ENCODE data around the gene RRAGB. TPM values are rescaled to one million over a fixed set of nuclear protein-coding genes. Genes with fewer than 3 reads are reported as not detected.

Gene RRAGB, protein sequence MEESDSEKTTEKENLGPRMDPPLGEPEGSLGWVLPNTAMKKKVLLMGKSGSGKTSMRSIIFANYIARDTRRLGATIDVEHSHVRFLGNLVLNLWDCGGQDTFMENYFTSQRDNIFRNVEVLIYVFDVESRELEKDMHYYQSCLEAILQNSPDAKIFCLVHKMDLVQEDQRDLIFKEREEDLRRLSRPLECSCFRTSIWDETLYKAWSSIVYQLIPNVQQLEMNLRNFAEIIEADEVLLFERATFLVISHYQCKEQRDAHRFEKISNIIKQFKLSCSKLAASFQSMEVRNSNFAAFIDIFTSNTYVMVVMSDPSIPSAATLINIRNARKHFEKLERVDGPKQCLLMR
- total RNA-seq (2021; ENCODE audit: unreplicated experiment) (19.6 TPM), Bru-seq, nascent RNA (percentile 76 among the genes with signal in this experiment), BruChase-seq, experiment 1, labeled RNA remaining after a 2-hour chase (percentile 83 among the genes with signal in this experiment), BruChase-seq, experiment 2, labeled RNA remaining after a 6-hour chase (percentile 72 among the genes with signal in this experiment)
- polyA plus RNA-seq (2012; ENCODE audit: insufficient read length), result 11.7 TPM
- long read RNA-seq, transcript RRAGB-202 (10 exons, 2,061 nt), result major isoform, 37 of 59 reads
- long read RNA-seq, partial matches to known transcripts, result 8 of 59 reads
- long read RNA-seq, other reads (novel, unspliced or antisense), result 12 of 59 reads

DNA sequence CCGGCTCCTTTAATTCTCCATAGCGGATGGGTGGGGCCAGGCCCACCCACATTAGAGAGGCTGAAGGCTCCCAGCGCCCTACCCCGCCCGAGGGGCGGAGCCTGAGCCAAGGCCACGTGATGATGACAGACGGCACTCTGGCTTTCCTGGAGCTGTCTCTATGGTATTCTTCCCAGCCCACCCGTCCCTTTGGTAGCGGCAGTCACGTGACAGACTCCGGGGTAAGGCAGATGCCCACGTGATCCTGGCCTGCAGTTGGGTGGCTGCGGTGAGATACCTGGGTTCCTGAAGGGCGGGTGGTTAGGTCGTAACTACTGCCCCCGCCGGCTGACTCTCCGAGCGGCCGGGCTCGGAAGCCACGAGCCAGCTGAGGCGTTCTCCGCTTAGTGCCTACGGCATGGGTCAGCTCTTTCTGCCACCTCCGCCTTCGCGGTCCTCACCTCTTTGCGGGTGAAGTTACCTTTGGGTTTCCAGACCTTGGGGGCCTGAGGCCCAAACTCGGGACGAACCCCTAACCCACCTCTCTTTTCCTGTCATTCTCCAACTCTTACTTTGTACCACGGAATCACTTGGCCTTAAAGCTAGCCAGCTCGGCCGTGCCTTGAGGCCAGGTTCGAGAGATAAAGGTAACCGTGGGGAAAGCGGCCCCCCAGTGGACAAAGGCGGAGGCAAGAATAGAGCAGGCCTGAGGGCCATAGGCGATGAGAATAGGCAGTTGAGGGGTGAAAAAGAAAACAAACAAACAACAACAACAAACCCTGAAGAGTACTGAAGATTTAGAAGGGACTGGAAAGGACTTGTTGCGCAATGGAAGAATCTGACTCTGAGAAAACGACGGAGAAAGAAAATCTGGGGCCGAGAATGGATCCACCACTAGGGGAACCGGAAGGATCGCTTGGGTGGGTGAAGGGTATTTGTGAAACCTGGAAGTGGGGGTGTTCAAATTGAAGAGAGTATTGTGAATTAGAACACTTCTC is at the start of gene RRAGB:
TSS of gene RRAGB (plus strand) at position 229 of the 977 bp plus-strand sequence. CDS start at position 808, 579 bp downstream.
- peak; percentile 100 for ATAC-seq
- in situ Hi-C loops (cut with HindIII; ENCODE audit: low pct_unique_long_range_greater_than_20kb, low sequenced_read_pairs) (no loop called here), intact Hi-C loops (cut with micrococcal nuclease; ENCODE audit: unreplicated experiment) (loop anchor here (10.0 kb wide), 1 partner anchor 57 kb away; no protein-coding TSS in a partner anchor)
- Histone ChIP-seq H3K9me3 (ENCODE audit: control insufficient read depth, insufficient read depth, low read depth, low read length) (no peaks in the 10 kb centered on the region), H3K4me1 (ENCODE audit: control insufficient read depth, insufficient read depth, low read length) (peaks cover 3% of the 10 kb centered on the region), H3K27ac (ENCODE audit: low read length) (peak within 1 kb of the TSS; percentile 93), H3K27me3 (ENCODE audit: control insufficient read depth, insufficient read depth, low read length) (no peaks in the 10 kb centered on the region), H3K4me3 (ENCODE audit: low read depth in 2 of 2, low read length in 2 of 2) (peak within 1 kb of the TSS; percentile 76 to 79), H3K36me3 (ENCODE audit: control insufficient read depth, insufficient read depth, low read length) (no peaks in the 10 kb centered on the region; the same call in 1 of the 2 replicates)
- ChIA-PET POLR2A (interaction anchor here (0.5 kb wide), 1 partner anchor 508 kb away, joined by 3 read pairs; no protein-coding TSS in a partner anchor), CTCF (no interaction called here)
- 0 out of 2 replicates have a peak, but pooled peaks have one; percentile 12 for TF ChIP-seq TCF7L2 (IDR thresholded peaks at IDR 0.05; ENCODE audit: low read depth, low read length)
- TF ChIP-seq, protein P1, sequence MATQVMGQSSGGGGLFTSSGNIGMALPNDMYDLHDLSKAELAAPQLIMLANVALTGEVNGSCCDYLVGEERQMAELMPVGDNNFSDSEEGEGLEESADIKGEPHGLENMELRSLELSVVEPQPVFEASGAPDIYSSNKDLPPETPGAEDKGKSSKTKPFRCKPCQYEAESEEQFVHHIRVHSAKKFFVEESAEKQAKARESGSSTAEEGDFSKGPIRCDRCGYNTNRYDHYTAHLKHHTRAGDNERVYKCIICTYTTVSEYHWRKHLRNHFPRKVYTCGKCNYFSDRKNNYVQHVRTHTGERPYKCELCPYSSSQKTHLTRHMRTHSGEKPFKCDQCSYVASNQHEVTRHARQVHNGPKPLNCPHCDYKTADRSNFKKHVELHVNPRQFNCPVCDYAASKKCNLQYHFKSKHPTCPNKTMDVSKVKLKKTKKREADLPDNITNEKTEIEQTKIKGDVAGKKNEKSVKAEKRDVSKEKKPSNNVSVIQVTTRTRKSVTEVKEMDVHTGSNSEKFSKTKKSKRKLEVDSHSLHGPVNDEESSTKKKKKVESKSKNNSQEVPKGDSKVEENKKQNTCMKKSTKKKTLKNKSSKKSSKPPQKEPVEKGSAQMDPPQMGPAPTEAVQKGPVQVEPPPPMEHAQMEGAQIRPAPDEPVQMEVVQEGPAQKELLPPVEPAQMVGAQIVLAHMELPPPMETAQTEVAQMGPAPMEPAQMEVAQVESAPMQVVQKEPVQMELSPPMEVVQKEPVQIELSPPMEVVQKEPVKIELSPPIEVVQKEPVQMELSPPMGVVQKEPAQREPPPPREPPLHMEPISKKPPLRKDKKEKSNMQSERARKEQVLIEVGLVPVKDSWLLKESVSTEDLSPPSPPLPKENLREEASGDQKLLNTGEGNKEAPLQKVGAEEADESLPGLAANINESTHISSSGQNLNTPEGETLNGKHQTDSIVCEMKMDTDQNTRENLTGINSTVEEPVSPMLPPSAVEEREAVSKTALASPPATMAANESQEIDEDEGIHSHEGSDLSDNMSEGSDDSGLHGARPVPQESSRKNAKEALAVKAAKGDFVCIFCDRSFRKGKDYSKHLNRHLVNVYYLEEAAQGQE (IDR thresholded peaks at IDR 0.05; ENCODE audit: insufficient read depth in 1 of 2, low read depth in 2 of 2, low read length in 1 of 2), result no peak
- peak; percentile 58; the same call in 1 of the 2 replicates for TF ChIP-seq SIN3A (IDR thresholded peaks at IDR 0.05; ENCODE audit: borderline replicate concordance, insufficient read depth, low read depth, low read length)
- TF ChIP-seq, protein P2, sequence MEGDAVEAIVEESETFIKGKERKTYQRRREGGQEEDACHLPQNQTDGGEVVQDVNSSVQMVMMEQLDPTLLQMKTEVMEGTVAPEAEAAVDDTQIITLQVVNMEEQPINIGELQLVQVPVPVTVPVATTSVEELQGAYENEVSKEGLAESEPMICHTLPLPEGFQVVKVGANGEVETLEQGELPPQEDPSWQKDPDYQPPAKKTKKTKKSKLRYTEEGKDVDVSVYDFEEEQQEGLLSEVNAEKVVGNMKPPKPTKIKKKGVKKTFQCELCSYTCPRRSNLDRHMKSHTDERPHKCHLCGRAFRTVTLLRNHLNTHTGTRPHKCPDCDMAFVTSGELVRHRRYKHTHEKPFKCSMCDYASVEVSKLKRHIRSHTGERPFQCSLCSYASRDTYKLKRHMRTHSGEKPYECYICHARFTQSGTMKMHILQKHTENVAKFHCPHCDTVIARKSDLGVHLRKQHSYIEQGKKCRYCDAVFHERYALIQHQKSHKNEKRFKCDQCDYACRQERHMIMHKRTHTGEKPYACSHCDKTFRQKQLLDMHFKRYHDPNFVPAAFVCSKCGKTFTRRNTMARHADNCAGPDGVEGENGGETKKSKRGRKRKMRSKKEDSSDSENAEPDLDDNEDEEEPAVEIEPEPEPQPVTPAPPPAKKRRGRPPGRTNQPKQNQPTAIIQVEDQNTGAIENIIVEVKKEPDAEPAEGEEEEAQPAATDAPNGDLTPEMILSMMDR (IDR thresholded peaks at IDR 0.05), result peak; percentile 82
- no peak for TF ChIP-seq POLR2AphosphoS5 (IDR thresholded peaks at IDR 0.05; ENCODE audit: low read depth, low read length)
- DNase-seq (ENCODE audit: low read depth, low spot score), result peak; percentile 85
- TSS peak; percentile 76 for BruUV-seq (replicated peaks)

DNA sequence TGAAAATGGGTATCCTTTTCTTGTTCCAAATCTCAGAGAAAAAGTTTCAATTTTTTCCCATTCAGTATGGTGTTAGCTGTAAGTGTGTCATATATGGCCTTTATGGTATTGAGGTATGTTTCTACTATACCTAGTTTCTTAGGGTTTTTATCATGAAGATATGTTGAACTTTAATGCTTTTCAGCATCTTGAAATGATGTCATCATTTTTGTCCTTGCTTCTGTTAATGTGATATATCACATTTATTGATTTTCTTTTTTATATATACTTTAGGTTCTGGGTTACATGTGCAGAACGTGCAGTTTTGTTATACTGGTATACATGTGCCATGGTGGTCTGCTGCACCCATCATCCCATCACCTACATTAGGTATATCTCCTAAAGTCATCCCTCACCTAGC is 49.5 kb upstream of the RRAGB start:
- TF ChIP-seq SIN3A (IDR thresholded peaks at IDR 0.05; ENCODE audit: borderline replicate concordance, insufficient read depth, low read depth, low read length), result no peak
- TF ChIP-seq, protein P2 (IDR thresholded peaks at IDR 0.05), result no peak
- TF ChIP-seq, protein P1 (IDR thresholded peaks at IDR 0.05; ENCODE audit: insufficient read depth in 1 of 2, low read depth in 2 of 2, low read length in 1 of 2), result no peak
- no peak for TF ChIP-seq TCF7L2 (IDR thresholded peaks at IDR 0.05; ENCODE audit: low read depth, low read length)
- Histone ChIP-seq H3K4me3 (ENCODE audit: low read depth in 2 of 2, low read length in 2 of 2) (no peak overlapping the region), H3K9me3 (ENCODE audit: control insufficient read depth, insufficient read depth, low read depth, low read length) (no peaks in the 10 kb centered on the region), H3K36me3 (ENCODE audit: control insufficient read depth, insufficient read depth, low read length) (no peaks in the 10 kb centered on the region), H3K27ac (ENCODE audit: low read length) (no peak overlapping the region), H3K27me3 (ENCODE audit: control insufficient read depth, insufficient read depth, low read length) (no peaks in the 10 kb centered on the region), H3K4me1 (ENCODE audit: control insufficient read depth, insufficient read depth, low read length) (no peaks in the 10 kb centered on the region)
- ChIA-PET POLR2A (no interaction called here), CTCF (no interaction called here)
- no TSS peak for BruUV-seq (replicated peaks)
- in situ Hi-C loops (cut with HindIII; ENCODE audit: low pct_unique_long_range_greater_than_20kb, low sequenced_read_pairs) (no loop called here), intact Hi-C loops (cut with micrococcal nuclease; ENCODE audit: unreplicated experiment) (no loop called here)
- no peak for ATAC-seq
- no peak for DNase-seq (ENCODE audit: low read depth, low spot score)
